Activated gamma-delta T cell treated with Interleukin-2 at 50 U/mL for 16 hours (primary cell): ENCODE results near the gene CRHR1.
"Not testable (repeated sequence)": the region's sequence is repeated elsewhere in the genome, so short reads cannot be mapped to it uniquely, and the experiment has no call there.

ENCODE experiments used
- DNase-seq: peaks from one replicate; pipeline ENCODE4 v3.0.0-alpha.2; 2020

The CRHR1 gene

DNA sequence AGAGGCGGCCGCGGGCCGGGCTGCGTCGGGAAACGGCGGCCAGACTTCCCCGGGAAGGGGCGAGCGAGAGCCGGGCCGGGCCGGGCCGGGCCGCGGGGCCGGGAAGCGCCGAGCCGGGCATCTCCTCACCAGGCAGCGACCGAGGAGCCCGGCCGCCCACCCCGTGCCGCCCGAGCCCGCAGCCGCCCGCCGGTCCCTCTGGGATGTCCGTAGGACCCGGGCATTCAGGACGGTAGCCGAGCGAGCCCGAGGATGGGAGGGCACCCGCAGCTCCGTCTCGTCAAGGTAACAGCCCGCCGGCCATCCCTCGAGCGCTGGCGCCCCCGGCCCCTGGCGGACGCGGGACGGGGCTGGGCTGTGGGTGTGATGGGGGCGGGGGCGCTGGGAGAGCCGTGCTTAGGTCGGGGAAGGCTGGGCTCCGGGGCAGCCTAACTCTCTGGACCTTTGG is at the start of gene CRHR1:
Gene CRHR1 (plus strand): TSS at position 28 of the 448 bp plus-strand sequence. CDS start 225 bp downstream, at position 253.
- DNase-seq = no peak

DNA sequence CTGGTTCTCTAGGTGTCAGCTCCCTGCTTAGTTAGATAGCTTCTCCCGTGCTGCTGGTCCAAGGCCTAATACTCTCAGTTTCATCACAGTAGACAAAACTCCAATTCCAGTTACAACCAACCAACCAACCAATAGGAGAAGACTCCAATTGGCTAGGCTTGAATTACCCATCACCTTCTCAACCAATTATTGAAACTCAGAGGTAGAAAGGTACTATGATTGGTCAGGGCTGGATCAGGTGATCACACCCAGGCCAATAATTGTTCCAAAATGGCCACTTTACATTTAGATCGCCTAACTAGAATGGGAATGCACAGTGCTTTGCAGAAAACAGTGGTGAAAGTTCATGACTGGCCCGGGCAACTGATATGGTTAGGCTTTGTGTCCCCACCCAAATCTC is 49.5 kb upstream of the CRHR1 start:
- no peak for DNase-seq

DNA sequence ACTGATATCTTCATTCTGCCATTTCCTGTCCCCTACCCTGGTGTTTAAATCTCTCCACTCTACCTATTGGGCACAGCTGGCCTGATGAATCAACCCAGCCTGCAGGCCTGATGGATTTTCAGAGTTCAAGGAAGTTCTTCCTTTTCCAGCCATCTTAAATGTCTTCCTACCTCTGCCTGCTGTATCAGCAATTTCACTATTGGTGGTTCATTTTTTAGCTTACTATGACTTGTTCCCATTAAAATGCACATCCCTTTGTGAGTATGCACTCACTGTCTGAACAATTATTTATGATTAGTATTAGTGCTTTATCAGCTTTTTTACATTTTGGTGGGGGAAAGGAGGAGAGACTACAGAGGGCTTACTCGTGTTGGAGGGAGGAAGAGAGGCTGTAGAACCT is 48.6 kb upstream of the CRHR1 start:
- DNase-seq = no peak

GRCh38 chr17:45739786-45740185 is 44.3 kb upstream of the CRHR1 start:
- DNase-seq = no peak

GRCh38 chr17:45740553-45741330 is 43.4 kb upstream of the CRHR1 start:
- no peak for DNase-seq

- no peak for DNase-seq
Observed at GRCh38 chr17:45742251-45742650, 41.9 kb upstream of the CRHR1 start.

DNA sequence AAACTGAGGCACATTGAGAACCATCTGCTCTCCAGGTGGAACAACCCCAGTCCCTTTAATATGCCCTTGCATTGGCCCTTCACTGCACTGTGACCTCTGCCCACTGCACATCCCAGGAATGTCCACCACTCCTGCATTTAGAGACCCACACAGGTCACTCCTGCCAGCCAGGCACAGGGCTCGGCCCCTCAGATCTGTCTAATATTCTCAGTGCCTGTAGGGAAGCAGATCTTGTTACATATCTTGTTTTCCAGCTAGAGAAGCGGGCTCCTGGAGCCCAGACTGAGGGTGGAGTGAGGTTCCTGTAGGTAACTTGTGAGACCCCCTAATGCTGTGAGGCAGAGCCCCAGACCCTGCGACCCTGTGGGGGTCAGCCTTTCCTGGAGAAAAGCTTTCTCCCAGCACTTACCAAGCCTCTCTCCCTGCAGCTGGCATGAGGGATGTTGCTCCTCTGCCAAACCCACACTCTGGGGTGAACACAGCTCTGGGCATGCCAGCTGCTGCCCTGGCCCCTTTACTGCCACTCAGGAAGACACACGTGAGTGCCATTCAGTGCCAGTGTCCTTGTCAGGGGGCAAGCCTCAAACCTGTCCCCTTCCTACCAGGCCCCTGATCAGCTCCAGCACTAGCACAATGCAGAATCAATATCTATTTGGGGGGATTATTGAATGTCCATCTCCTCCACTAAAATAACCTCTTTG is 40.3 kb upstream of the CRHR1 start:
- DNase-seq = no peak

DNA sequence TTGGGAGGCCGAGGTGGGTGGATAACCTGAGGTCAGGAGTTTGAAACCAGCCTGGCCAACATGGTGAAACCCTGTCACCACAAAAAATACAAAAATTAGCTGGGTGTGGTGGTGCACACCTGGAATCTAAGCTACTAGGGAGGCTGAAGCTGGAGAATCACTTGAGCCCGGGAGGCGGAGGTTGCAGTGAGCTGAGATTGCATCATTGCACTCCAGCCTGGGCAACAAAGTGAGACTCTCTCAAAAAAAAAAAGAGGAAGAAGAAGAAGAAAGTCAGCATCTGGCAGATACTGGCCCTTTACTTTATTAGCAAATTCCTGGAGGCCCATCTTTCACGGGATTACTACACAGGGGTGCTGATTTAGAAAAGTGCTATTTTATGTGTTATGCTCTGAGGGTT is 39.3 kb upstream of the CRHR1 start:
- not testable (repeated sequence) for DNase-seq

DNA sequence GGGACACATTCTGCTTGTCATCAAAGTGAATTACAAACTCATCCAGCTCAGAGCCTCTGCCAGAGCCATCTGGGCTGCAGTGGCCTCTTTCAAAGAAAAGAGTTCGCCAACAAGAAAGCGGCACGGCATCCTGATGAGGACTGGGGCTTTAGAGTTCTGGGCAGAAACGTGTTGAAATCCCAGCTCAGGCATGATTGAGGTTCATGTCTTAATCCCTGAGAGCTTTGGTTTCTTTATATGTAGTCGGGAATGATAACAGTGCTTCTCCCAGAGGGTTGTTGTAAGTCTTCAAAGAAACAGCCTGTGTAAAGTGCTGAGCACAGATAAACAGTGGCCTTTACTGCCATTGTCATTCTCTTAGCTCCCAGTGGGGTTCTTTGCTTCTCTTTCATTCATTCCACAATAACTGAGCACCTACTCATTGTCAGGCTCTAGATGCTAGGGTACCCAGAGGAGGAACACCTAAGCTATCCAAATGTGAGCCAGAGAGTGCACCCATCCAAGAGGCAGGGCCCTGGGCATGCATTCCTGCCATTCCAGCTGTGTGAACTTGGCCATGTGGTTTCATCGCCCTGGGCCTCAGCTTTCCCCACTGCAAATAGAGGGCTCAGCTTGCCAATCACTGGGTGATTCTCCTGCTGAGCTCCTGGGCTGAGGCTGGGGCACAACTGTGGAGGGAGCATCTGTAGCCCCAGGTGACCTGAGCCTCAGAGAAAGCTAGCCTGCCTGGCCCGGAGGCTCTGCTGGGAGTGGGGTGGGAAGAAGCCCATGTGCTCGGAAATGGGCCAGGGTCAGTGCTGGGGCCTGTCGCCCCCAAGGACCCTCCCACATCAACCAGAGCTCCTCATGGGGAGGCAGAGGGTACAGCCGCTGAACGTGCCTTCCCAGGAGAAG is 38.3 kb upstream of the CRHR1 start:
- DNase-seq = no peak

GRCh38 chr17:45747911-45748310 is 36.2 kb upstream of the CRHR1 start:
- DNase-seq = no peak

- no peak for DNase-seq
Observed at GRCh38 chr17:45748731-45749310, 35.3 kb upstream of the CRHR1 start.

DNA sequence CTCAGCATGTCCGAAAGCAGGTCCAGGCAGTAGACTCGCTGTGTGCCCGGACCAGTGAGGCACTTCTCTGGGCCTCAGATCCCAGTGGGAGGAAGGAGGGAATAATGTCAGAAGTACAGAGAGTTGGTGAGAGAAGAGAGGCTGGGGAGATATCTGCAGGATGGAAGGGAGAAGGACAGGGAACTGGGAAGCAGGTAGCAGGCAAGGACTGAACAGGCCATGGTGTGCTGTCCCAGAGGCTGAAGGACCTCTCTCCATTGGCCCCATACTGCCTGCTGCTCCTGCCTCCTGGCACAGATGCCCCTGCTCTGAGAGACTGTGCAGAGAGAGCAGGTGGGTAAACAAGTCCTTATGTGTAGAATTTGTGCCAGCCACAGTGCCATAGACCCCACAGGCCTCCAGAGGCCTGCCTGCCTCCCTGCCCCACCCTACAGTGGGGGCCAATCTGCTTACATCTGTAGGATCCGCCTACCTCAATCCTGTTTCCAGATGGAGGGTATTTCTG is 34.2 kb upstream of the CRHR1 start:
- no peak for DNase-seq

- no peak for DNase-seq
Observed at GRCh38 chr17:45750779-45751440, 33.2 kb upstream of the CRHR1 start.

- DNase-seq = no peak
Observed at GRCh38 chr17:45751466-45751865, 32.7 kb upstream of the CRHR1 start.

- DNase-seq = no peak
Observed at GRCh38 chr17:45752246-45752645, 31.9 kb upstream of the CRHR1 start.

GRCh38 chr17:45753645-45754225 is 30.4 kb upstream of the CRHR1 start:
- DNase-seq = no peak

- DNase-seq = no peak
Observed at GRCh38 chr17:45755050-45755449, 29.1 kb upstream of the CRHR1 start.

DNA sequence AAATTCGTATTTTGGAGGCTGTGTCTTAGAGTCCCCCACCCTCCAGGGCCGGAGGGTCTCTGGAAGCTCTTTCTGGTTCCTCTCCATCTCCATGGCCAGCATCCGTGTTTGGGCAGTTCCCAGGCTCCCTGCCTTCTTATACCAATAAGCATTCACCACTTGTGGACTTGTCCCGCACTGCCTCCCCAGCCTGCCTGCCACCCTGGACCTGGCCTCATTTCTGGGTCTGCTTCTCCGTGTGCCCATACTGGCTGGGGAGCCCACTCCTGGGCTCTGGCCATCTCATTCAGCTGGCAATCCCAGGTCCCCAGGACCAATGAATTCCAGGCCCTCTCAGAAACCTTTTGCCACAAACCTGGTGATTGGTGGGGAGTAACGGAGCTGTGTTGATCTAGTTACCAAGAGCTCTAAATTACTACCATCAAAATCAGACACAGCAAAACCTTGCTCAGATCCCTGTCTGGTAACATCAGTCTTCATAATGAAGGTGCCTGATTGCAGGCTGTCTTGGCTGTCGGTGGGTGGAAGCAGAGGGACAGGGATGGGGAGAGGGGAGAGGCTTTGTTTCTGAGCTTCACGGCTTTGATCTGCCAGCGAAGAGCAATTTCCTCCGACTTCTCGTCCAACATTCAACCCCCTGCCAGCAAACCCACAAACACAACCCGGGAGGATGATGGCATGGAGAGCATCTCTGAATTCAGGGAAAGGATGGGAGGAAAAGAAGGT is 27.7 kb upstream of the CRHR1 start:
- no peak for DNase-seq

DNA sequence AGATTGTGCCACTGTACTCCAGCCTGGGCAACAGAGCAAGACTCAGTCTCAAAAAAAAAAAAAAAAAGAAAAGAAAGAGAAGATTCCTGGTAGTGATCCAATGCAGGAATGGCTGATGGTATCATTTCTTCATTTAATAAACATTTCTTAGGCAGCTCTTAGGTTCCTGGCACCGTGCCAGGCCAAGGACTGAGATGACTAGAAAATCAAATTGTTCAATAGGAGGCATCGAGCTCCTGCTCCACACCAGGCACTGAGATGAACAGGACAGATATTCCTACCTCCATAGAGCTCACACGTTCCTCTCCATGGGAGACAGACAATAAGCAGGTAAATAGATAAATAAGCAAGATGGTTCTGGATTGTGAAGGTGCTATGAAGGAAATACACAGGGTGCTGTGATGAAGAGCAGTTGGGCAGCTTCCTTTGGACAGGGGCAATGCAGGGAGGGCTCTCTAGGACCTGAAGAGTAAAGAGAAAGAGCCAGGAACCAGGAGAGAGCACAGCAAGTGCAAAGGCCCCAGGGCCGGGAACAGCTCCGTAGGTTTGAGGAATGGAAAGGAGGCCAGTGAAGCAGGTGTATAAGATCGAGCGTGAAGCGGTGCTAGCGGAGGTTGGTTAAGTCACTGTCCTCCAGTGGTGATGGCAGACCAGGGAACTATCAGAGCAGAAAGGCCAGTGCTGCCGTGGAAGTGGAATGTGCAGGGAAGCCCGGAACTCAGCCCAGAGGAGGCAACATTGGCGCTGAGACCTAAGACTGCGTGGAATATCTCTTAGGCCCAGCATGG is 26.5 kb upstream of the CRHR1 start:
- DNase-seq = no peak

GRCh38 chr17:45758544-45758943 is 25.6 kb upstream of the CRHR1 start:
- no peak for DNase-seq
